22Rv1 (cell line): ENCODE measurements around the gene FAM240B.

ENCODE experiments used
- CTCF ChIP-seq: fragments of 450-650 bp; IDR thresholded peaks from 2 replicates; pipeline ENCODE4 v1.5.1; 2017; ENCODE audit warnings: mild to moderate bottlenecking
- ZFX ChIP-seq: fragments of 450-650 bp; IDR thresholded peaks from 2 replicates; pipeline ENCODE4 v1.6.1; 2017; ENCODE audit warnings: antibody characterized with exemption, borderline replicate concordance

GRCh38 chr9:38708759-38709158, 11.2 kb downstream of the FAM240B start:
- TF ChIP-seq CTCF, result no peak
- TF ChIP-seq ZFX, result no peak
